Left ventricle myocardium inferior (tissue), 1 donor: ENCODE measurements around the gene ZNF408. TPM values are rescaled to one million over a fixed set of nuclear protein-coding genes. Genes with fewer than 3 reads are reported as not detected.

Experiments
- DNase-seq: peaks from one replicate; pipeline ENCODE4 v3.0.0-alpha.2; 2020
- H3K27ac ChIP-seq: fragments of 200-600 bp; replicated peaks from 2 replicates; pipeline ENCODE4 v1.8.0; 2021
- H3K27me3 ChIP-seq: fragments of 200-600 bp; 2 replicates; pipeline ENCODE4 v1.8.0; 2021; ENCODE audit warnings: low read depth
- H3K36me3 ChIP-seq: fragments of 200-600 bp; 2 replicates; pipeline ENCODE4 v1.8.0; 2021
- H3K4me1 ChIP-seq: fragments of 200-600 bp; 2 replicates; pipeline ENCODE4 v1.8.0; 2021
- H3K4me3 ChIP-seq: fragments of 200-600 bp; 2 replicates; pipeline ENCODE4 v1.8.0; 2021; ENCODE audit warnings: mild to moderate bottlenecking, moderate library complexity
- H3K9me3 ChIP-seq: fragments of 200-600 bp; replicated peaks from 2 replicates; pipeline ENCODE4 v1.8.0; 2021
- intact Hi-C: fragments of 100-400 bp; cut with micrococcal nuclease; formaldehyde crosslinking; loops from one replicate; pipeline ENCODE4 v1.11.0; 2022
- total RNA-seq: library from RNA; stranded (reverse); fragmentation: NEBNext Ultra II Directional; extraction: Animal tissue kit (Norgen Biotek cat#: 25700); gene quantifications from one replicate; pipeline ENCODE4 v1.2.1, GENCODE V29; 2021
- TF ChIP-seq, protein P1 (sequence below): fragments of 200-600 bp; IDR thresholded peaks from 2 replicates; pipeline ENCODE4 v1.8.0; 2021; ENCODE audit warnings: antibody characterized with exemption, mild to moderate bottlenecking, borderline replicate concordance
- donor health status: DM: no; HTN: yes; CAD: no; lungs with severe emphysema.

Gene ZNF408
- total RNA-seq, 1 donor from 2014 or later, result 7.3 TPM

DNA sequence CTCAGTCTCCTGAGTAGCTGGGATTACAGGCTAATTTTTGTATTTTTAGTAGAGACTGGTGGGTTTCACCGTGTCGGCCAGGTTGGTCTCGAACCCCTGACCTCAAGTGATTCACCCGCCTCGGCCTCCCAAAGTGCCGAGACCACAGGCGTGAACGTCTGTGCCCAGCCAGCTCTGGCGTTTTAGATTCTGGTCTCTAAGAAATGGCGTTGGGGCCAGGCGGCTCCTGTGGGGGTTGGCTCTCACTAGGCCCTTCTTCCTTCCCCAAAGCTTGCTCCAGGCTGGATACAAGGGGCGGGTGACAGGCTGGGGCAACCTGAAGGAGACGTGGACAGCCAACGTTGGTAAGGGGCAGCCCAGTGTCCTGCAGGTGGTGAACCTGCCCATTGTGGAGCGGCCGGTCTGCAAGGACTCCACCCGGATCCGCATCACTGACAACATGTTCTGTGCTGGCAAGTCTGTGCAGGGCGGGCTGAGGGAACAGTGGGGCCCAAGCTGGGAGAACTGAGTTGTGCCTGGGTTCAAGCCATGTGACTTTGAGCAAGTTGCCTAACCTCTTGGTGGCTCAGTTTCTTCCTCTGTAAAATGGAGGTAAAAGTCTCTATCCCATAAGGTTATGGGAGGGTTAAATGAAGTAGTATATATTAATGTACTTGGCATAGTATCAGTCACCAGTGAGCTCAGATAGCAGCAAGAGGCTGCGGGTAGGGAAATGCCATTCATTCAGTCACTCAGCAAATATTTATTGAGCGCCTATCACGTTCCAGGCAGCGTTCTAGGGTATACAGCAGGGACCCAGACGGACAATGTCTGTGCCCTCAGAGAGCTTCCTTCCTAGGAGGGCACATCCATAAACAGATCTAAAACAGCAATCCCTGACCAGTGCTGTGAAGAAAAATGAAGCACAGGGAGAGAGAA, 28.5 kb downstream of the ZNF408 start:
- intact Hi-C loops, result no loop called here
- Histone ChIP-seq H3K36me3 (no peaks in the 10 kb centered on the region), H3K4me1 (no peaks in the 10 kb centered on the region), H3K9me3 (no peaks in the 10 kb centered on the region), H3K4me3 (no peak overlapping the region), H3K27me3 (no peaks in the 10 kb centered on the region), H3K27ac (no peak overlapping the region)
- no peak for DNase-seq
- TF ChIP-seq, protein P1, sequence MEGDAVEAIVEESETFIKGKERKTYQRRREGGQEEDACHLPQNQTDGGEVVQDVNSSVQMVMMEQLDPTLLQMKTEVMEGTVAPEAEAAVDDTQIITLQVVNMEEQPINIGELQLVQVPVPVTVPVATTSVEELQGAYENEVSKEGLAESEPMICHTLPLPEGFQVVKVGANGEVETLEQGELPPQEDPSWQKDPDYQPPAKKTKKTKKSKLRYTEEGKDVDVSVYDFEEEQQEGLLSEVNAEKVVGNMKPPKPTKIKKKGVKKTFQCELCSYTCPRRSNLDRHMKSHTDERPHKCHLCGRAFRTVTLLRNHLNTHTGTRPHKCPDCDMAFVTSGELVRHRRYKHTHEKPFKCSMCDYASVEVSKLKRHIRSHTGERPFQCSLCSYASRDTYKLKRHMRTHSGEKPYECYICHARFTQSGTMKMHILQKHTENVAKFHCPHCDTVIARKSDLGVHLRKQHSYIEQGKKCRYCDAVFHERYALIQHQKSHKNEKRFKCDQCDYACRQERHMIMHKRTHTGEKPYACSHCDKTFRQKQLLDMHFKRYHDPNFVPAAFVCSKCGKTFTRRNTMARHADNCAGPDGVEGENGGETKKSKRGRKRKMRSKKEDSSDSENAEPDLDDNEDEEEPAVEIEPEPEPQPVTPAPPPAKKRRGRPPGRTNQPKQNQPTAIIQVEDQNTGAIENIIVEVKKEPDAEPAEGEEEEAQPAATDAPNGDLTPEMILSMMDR, result no peak

DNA sequence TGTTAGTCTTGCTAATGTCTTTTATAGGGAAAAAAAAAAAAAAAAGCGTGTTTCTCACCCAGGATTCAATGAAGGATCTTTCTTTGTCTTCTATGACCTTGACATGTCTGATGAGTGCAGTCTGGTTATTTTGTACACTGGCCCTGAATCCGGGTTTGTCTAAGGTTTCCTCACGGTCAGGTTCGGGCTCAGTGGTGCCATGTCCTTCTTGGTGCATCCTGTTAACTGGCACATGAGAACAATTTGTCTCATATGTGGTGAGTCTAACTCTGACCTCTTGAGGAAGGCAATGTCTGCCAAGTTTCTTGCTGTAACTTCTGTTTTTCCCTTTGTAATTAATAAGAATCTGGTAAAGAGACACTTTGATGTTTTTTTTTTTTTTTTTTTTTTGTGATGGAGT, 30.7 kb downstream of the ZNF408 start:
- H3K4me1 ChIP-seq, result no peaks in the 10 kb centered on the region
- intact Hi-C loops, result no loop called here
- no peaks in the 10 kb centered on the region for H3K36me3 ChIP-seq
- no peak overlapping the region for H3K27ac ChIP-seq
- H3K4me3 ChIP-seq, result no peak overlapping the region
- DNase-seq, result no peak
- TF ChIP-seq, protein P1, result no peak
- no peaks in the 10 kb centered on the region for H3K9me3 ChIP-seq
- no peaks in the 10 kb centered on the region for H3K27me3 ChIP-seq

DNA sequence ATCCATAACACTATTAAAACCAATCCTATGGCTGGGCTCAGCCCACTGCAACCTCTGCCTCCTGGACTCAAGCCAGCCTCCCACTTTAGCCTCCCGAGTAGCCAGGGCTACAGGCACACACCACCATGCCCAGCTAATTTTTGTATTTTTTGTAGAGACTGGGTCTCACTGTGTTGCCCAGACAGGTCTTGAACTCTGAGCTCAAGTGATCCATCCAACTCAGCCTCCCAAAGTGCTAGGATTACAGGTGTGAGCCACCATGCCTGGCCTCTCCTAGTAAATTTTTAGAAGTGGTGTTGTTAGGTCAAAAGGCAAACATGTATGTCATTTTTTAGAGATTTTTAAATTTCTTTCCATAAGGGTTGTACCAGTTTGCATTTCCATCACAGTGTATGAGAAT, 32.4 kb downstream of the ZNF408 start:
- intact Hi-C loops, result no loop called here

DNA sequence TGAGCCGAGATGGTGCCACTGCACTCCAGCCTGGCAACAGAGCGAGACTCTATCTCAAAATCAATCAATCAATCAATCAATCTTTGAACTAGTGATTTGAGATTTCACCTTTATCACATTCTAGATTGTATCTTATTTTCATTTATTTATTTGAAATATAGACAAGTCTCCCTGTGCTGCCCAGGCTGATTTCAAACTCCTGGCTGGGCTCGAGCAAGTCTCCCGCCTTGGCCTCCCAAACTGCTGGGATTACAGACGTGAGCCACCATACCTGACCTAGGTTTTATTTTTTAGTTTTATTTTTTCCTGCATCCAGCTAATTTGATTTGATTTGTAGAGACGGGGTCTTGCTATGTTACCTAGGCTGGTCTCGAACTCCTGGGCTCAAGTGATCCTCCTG, 35.3 kb downstream of the ZNF408 start:
- intact Hi-C loops, result no loop called here
- no peaks in the 10 kb centered on the region for H3K9me3 ChIP-seq
- H3K27ac ChIP-seq, result no peak overlapping the region
- DNase-seq, result no peak
- H3K36me3 ChIP-seq, result peaks cover 1% of the 10 kb centered on the region
- TF ChIP-seq, protein P1, result no peak
- H3K27me3 ChIP-seq, result no peaks in the 10 kb centered on the region
- no peak overlapping the region for H3K4me3 ChIP-seq
- no peaks in the 10 kb centered on the region for H3K4me1 ChIP-seq

More for the DNA sequence above, 32.4 kb downstream of the ZNF408 start:
- no peaks in the 10 kb centered on the region for H3K9me3 ChIP-seq
- no peak overlapping the region for H3K27ac ChIP-seq
- DNase-seq, result no peak
- TF ChIP-seq, protein P1, result no peak
- H3K36me3 ChIP-seq, result no peaks in the 10 kb centered on the region
- H3K4me1 ChIP-seq, result no peaks in the 10 kb centered on the region
- H3K27me3 ChIP-seq, result no peaks in the 10 kb centered on the region
- H3K4me3 ChIP-seq, result no peak overlapping the region

DNA sequence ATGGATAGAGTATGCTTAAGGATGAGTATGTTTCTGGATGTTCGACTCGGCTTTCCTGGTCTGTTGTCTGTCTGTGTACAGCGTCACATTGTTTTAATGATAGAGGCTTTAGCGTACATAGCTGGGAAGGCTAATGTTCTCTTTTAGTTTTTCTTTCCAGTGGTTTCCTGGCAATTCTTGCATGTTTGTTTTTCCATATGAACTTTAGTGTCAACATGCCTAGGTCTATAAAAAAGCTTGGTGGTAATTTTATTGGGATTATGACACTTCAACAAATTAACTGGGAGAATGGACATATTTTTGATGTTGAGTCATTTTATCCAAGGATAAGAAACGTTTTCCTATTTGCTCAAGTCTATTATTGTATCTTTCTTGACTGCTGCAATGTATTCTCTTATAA, 35.8 kb downstream of the ZNF408 start:
- TF ChIP-seq, protein P1, result no peak
- no peak overlapping the region for H3K4me3 ChIP-seq
- peaks cover 6% of the 10 kb centered on the region for H3K36me3 ChIP-seq
- DNase-seq, result no peak
- no peaks in the 10 kb centered on the region for H3K9me3 ChIP-seq
- no peak overlapping the region for H3K27ac ChIP-seq
- H3K4me1 ChIP-seq, result no peaks in the 10 kb centered on the region
- intact Hi-C loops, result no loop called here
- H3K27me3 ChIP-seq, result no peaks in the 10 kb centered on the region
